Pancreas (tissue), 10 donors: ENCODE data around the gene CHD2. TPM values are rescaled to one million over a fixed set of nuclear protein-coding genes. Genes with fewer than 3 reads are reported as not detected.
"Not testable (repeated sequence)": the region's sequence is repeated elsewhere in the genome, so short reads cannot be mapped to it uniquely, and the experiment has no call there.

Experiments used
- ATAC-seq, 4 donors: fragments of 200-7000 bp; cut with Tn5 transposase; one replicate each; pipeline versions ENCODE4 v1.8.0 to v1.9.1; 2020; ENCODE audit warnings: mild to moderate bottlenecking in 4 of 4, moderate library complexity in 4 of 4
- DNase-seq, 6 donors: peaks; one replicate each; pipeline ENCODE4 v3.0.0-alpha.2; 2020
- FAIRE-seq: peaks from 2 replicates; lab custom pipeline; 2012; peaks lifted over from hg19 to GRCh38; lab: Jason Lieb, UNC
- H3K27ac ChIP-seq, 4 donors: fragments of 200-600 bp; sonication (generic); 1 replicate in 3 of 4; 2 replicates in 1 of 4; pipeline versions ENCODE4 v1.5.0 to v1.8.0; 2020
- H3K27me3 ChIP-seq, 4 donors: fragments of 200-600 bp; one replicate each; pipeline ENCODE4 v1.8.0; 2021
- H3K36me3 ChIP-seq, 3 donors: fragments of 200-600 bp; sonication (generic) in 1 of 3; one replicate each; pipeline versions ENCODE4 v1.5.0 to v1.8.0; 2020 to 2021
- H3K4me1 ChIP-seq, 3 donors: fragments of 200-600 bp; one replicate each; pipeline ENCODE4 v1.8.0; 2021
- H3K4me3 ChIP-seq, 4 donors: fragments of 200-600 bp; sonication (generic) in 2 of 4; one replicate each; pipeline versions ENCODE4 v1.5.0 to v1.8.0; 2020 to 2021
- H3K9me3 ChIP-seq, 4 donors: fragments of 200-600 bp; one replicate each; pipeline ENCODE4 v1.8.0; 2021
- WGBS, 2 donors: extraction: QIAGEN DNeasy Blood & Tissue Kit; methylation state at CpG; one replicate each; pipeline ENCODE4 v1.1.7; 2013; 5-methylcytosine and 5-hydroxymethylcytosine counted together
- intact Hi-C, 3 donors: fragments of 100-400 bp; cut with DNase I; formaldehyde crosslinking; loops; one replicate each; pipeline versions ENCODE4 v1.11.1 to v1.14.2; 2022
- polyA plus RNA-seq, 2 donors: library from polyadenylated mRNA; stranded (reverse); fragments of 200-250 nt; gene quantifications; one replicate each; pipeline ENCODE4 v1.2.3, GENCODE V29; 2013
- total RNA-seq, 6 donors: library from RNA; stranded (reverse); fragmentation: NEBNext Ultra II Directional in 4 of 6; extraction: Animal tissue kit (Norgen Biotek cat#: 25700) in 4 of 6; gene quantifications; one replicate each; pipeline versions ENCODE4 v1.2.1 to v1.2.4, GENCODE V29; 2021 to 2023
- TF ChIP-seq, protein P1 (sequence below), 4 donors: fragments of 200-600 bp; sonication (generic) in 3 of 4; IDR thresholded peaks; one replicate each; pipeline versions ENCODE4 v1.5.0 to v1.8.0; 2021; ENCODE audit warnings: antibody characterized with exemption in 4 of 4
- donor health status: healthy with polysubstance abuse.
- donor health status: DM: no; HTN: no; CAD: no; lungs with moderate emphysema.
- donor health status: DM: no; HTN: no; CAD: no.
- donor health status: control.
- donor health status: control.
- donor health status: Bipolar disorder and iron deficiency.
- donor health status: DM: yes; HTN: yes; CAD: no.
- donor health status: DM: no; HTN: no; CAD: no.
- donor health status: DM: no; HTN: no; CAD: no.
- donor health status: DM: yes; HTN: yes; CAD: no.

The CHD2 gene
- total and polyA plus RNA-seq, 8 donors, result 27.7 to 86.3 (median 44.0) TPM

GRCh38 chr15:92869263-92869940 lies 30.7 kb upstream of the CHD2 start:
- peak; percentile 28 to 85 (median 56) for ATAC-seq
- WGBS, 2 donors, result 62 to 64% methylated on average over 4 of the region's 4 CpGs

GRCh38 chr15:92870010-92870591 lies 30.0 kb upstream of the CHD2 start:
- Histone ChIP-seq H3K27me3 (no peaks in the 10 kb centered on the region), H3K4me1 (no peaks in the 10 kb centered on the region), H3K27ac (peak overlapping the region in 3 of 4 donors; percentile 26 to 39 (median 34)), H3K36me3 (no peaks in the 10 kb centered on the region), H3K9me3 (no peaks in the 10 kb centered on the region), H3K4me3 (no peak overlapping the region)
- FAIRE-seq, result no peak
- peak in 3 of 4 donors; percentile 25 to 46 (median 44) for ATAC-seq
- intact Hi-C loops, result loop anchor here in 1 of 3 donors (10.0 kb wide), 1 partner anchor 55 kb away; no protein-coding TSS in a partner anchor
- 44 to 52% methylated on average over 9 of the region's 9 CpGs for WGBS, 2 donors
- TF ChIP-seq, protein P1, sequence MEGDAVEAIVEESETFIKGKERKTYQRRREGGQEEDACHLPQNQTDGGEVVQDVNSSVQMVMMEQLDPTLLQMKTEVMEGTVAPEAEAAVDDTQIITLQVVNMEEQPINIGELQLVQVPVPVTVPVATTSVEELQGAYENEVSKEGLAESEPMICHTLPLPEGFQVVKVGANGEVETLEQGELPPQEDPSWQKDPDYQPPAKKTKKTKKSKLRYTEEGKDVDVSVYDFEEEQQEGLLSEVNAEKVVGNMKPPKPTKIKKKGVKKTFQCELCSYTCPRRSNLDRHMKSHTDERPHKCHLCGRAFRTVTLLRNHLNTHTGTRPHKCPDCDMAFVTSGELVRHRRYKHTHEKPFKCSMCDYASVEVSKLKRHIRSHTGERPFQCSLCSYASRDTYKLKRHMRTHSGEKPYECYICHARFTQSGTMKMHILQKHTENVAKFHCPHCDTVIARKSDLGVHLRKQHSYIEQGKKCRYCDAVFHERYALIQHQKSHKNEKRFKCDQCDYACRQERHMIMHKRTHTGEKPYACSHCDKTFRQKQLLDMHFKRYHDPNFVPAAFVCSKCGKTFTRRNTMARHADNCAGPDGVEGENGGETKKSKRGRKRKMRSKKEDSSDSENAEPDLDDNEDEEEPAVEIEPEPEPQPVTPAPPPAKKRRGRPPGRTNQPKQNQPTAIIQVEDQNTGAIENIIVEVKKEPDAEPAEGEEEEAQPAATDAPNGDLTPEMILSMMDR (IDR thresholded peaks at IDR 0.05), result no peak
- DNase-seq, result no peak

More at GRCh38 chr15:92869263-92869940, 30.7 kb upstream of the CHD2 start:
- H3K4me1 ChIP-seq, result no peaks in the 10 kb centered on the region
- no peaks in the 10 kb centered on the region for H3K9me3 ChIP-seq
- intact Hi-C loops, result no loop called here
- no peaks in the 10 kb centered on the region for H3K36me3 ChIP-seq
- peak overlapping the region in 3 of 4 donors; percentile 26 to 39 (median 34) for H3K27ac ChIP-seq
- TF ChIP-seq, protein P1 (IDR thresholded peaks at IDR 0.05), result no peak
- no peak overlapping the region for H3K4me3 ChIP-seq
- no peak for FAIRE-seq
- DNase-seq, result no peak
- no peaks in the 10 kb centered on the region for H3K27me3 ChIP-seq

GRCh38 chr15:92872967-92873366 lies 27.2 kb upstream of the CHD2 start:
- intact Hi-C loops, result loop anchor here in 1 of 3 donors (10.0 kb wide), 1 partner anchor 58 kb away; no protein-coding TSS in a partner anchor
- not testable (repeated sequence) for DNase-seq, H3K27ac ChIP-seq, H3K36me3 ChIP-seq, H3K9me3 ChIP-seq, FAIRE-seq, H3K27me3 ChIP-seq, ATAC-seq, H3K4me3 ChIP-seq, H3K4me1 ChIP-seq
- WGBS, 2 donors, result 98 to 100% methylated on average over 6 of the region's 6 CpGs

- no peak for DNase-seq
- 93 to 97% methylated on average over 5 of the region's 5 CpGs for WGBS, 2 donors
- no peak overlapping the region for H3K27ac ChIP-seq
- TF ChIP-seq, protein P1 (IDR thresholded peaks at IDR 0.05), result no peak
- H3K36me3 ChIP-seq, result no peaks in the 10 kb centered on the region
- H3K9me3 ChIP-seq, result no peaks in the 10 kb centered on the region
- ATAC-seq, result no peak
- H3K4me1 ChIP-seq, result peaks cover 17 to 27% (median 20%) of the 10 kb centered on the region in 3 donors
- FAIRE-seq, result no peak
- intact Hi-C loops, result loop anchor here in 1 of 3 donors (10.0 kb wide), 1 partner anchor 62 kb away; no protein-coding TSS in a partner anchor
- no peaks in the 10 kb centered on the region for H3K27me3 ChIP-seq
- H3K4me3 ChIP-seq, result no peak overlapping the region
These were observed 23.1 kb upstream of the CHD2 start for GRCh38 chr15:92877000-92877399.

DNA sequence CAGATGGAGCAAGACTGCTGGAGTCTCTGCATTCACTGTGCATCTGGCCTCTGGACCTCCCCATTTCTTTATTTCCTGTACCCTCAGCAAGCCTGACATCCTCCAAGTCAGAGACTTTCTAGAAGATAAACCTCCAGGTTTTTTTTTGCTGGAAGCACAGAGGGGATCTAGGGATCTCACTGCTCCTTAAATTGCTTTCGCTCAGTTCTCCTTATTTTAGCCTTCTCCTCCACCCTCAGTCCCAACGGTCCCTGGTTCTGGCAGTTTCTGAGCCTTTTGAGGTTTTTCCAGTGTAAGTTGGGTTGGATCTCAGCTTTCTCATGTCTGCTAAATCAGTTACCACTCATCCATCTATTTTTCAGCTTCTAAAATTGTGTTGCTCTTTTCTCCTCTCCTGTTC lies 22.7 kb upstream of the CHD2 start:
- FAIRE-seq, result no peak
- intact Hi-C loops, result loop anchor here in 1 of 3 donors (10.0 kb wide), 1 partner anchor 63 kb away; no protein-coding TSS in a partner anchor

More for the DNA sequence above, 22.7 kb upstream of the CHD2 start:
- DNase-seq (no peak), ATAC-seq (no peak)
- Histone ChIP-seq H3K36me3 (no peaks in the 10 kb centered on the region), H3K27me3 (no peaks in the 10 kb centered on the region), H3K27ac (no peak overlapping the region), H3K4me3 (no peak overlapping the region), H3K4me1 (peaks cover 17 to 27% (median 20%) of the 10 kb centered on the region in 3 donors), H3K9me3 (no peaks in the 10 kb centered on the region)
- TF ChIP-seq, protein P1 (IDR thresholded peaks at IDR 0.05), result no peak
- WGBS, 2 donors, result 87 to 98% methylated on average over 2 of the region's 2 CpGs
